ENCODE results near the gene TNK1. TPM values are rescaled to one million over a fixed set of nuclear protein-coding genes. Genes with fewer than 3 reads are reported as not detected.
"Not testable (repeated sequence)": the region's sequence is repeated elsewhere in the genome, so short reads cannot be mapped to it uniquely, and the experiment has no call there.

TNK1 gene
- total RNA-seq, 4 donors from 2014 or later: 2.4 to 9.8 (median 6.0) TPM

DNA sequence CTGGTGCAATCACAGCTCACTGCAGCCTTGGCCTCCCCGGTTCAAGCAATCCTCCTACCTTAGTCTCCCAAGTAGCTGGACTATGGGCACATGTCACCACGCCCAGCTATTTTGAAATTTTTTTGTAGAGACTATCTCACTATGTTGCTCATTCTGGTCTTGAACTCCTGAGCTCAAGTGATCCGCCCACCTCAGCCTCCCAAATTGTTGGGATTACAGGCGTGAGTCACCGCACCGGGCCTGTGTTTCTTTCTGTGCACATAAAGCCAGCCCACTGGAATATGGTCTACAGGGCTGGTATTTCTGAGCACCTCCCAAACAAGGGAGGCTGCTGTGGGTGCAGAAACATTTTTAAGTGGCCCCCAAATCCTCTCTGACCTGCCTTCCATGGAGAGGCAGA lies 17.6 kb upstream of the TNK1 start:
- TF ChIP-seq, protein P1, sequence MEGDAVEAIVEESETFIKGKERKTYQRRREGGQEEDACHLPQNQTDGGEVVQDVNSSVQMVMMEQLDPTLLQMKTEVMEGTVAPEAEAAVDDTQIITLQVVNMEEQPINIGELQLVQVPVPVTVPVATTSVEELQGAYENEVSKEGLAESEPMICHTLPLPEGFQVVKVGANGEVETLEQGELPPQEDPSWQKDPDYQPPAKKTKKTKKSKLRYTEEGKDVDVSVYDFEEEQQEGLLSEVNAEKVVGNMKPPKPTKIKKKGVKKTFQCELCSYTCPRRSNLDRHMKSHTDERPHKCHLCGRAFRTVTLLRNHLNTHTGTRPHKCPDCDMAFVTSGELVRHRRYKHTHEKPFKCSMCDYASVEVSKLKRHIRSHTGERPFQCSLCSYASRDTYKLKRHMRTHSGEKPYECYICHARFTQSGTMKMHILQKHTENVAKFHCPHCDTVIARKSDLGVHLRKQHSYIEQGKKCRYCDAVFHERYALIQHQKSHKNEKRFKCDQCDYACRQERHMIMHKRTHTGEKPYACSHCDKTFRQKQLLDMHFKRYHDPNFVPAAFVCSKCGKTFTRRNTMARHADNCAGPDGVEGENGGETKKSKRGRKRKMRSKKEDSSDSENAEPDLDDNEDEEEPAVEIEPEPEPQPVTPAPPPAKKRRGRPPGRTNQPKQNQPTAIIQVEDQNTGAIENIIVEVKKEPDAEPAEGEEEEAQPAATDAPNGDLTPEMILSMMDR (IDR thresholded peaks at IDR 0.05): no peak
- no peak for TF ChIP-seq EP300 (IDR thresholded peaks at IDR 0.05)
- no peak for TF ChIP-seq POLR2A (IDR thresholded peaks at IDR 0.05)
- WGBS, 2 donors: 86 to 90% methylated on average over 6 of the region's 6 CpGs
- Histone ChIP-seq H3K36me3 (no peaks in the 10 kb centered on the region), H3K27me3 (no peaks in the 10 kb centered on the region), H3K4me1 (no peaks in the 10 kb centered on the region), H3K27ac (no peak overlapping the region), H3K4me3 (no peak overlapping the region), H3K9me3 (no peaks in the 10 kb centered on the region)
- DNase-seq (ENCODE audit: low spot score in 2 of 2): no peak

DNA sequence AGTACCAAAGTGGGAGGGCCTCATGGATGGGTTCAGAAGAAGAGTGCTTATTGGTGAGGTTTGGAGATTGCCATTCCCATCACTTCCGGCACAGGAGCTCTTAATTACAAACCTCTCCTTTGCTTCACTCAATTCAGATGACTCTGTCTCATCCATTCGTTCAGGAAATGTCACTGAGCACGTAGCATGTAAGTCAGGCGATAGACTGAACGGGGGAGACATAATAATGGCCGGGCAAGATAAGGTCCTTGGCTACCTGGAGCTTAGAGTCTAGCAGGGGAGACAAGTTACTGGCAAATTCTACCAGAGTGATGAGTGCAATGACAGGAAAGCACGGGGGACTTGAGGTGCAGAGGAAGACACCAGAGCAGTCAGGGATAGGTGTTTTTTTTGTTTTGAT lies 14.9 kb upstream of the TNK1 start:
- not testable (repeated sequence) for H3K36me3 ChIP-seq; H3K27me3 ChIP-seq; H3K4me1 ChIP-seq; H3K4me3 ChIP-seq; H3K9me3 ChIP-seq; H3K27ac ChIP-seq; DNase-seq (ENCODE audit: low spot score in 2 of 2)
- 92 to 93% methylated on average over 6 to 7 of the region's 7 CpGs for WGBS, 2 donors

DNA sequence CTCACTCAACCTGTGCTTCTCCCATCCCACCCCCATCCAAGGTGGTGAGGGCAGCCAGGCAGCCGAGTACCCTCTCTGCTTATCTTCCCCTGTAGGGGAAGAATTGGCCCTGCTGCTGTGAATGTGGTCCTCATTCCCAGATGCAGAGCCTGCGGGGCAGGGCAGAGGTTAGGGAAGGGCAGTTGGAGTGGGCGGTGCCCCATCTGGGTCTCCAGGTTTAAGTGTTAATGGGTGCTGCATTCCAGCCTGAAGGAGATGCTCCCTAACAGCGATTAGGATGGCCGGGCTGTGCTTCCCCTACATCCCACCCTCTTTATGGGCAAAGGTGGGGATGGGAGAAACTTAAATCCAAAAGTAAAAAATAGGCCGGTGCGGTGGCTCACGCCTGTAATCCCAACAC lies 13.8 kb upstream of the TNK1 start:
- no peak overlapping the region for H3K4me3 ChIP-seq
- TF ChIP-seq EP300 (IDR thresholded peaks at IDR 0.05): no peak
- H3K36me3 ChIP-seq: no peaks in the 10 kb centered on the region
- no peaks in the 10 kb centered on the region for H3K4me1 ChIP-seq
- no peaks in the 10 kb centered on the region for H3K27me3 ChIP-seq
- no peaks in the 10 kb centered on the region for H3K9me3 ChIP-seq
- DNase-seq (ENCODE audit: low spot score in 2 of 2): no peak
- 70 to 83% methylated on average over 8 of the region's 8 CpGs for WGBS, 2 donors
- H3K27ac ChIP-seq: no peak overlapping the region

DNA sequence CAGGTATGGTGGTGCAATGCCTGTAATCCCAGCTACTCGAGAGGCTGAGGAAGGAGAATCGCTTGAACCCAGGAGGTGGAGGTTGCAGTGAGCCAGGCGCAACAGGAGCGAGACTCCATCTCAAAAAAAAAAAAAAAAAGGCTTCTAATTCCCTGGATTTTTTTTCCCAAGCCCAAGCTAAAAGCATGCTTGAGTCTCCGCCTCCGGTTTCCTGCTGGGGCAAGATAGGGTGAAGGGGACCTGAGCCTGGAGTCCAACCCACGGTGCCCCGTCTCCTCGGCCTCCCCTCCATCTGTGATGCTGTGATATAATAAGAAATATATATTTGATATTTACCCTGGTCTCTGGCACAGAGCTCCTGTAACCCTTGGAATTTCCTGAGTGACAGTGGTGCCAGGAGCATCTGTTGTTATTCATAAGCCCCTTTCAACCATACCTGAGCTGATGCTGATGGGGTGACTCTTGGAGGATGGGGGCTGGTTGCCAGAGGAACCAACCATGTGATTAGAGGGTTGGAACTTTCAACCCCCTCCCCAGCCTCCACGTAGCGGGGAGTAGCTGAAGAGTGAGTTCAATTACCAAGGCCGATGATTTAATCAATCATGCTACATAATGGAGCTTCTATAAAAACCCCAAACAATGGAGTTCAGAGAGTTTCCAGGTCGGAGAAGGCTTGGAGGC lies 12.8 kb upstream of the TNK1 start:
- Histone ChIP-seq H3K27ac (no peak overlapping the region), H3K4me3 (no peak overlapping the region), H3K4me1 (no peaks in the 10 kb centered on the region), H3K27me3 (no peaks in the 10 kb centered on the region), H3K9me3 (no peaks in the 10 kb centered on the region), H3K36me3 (no peaks in the 10 kb centered on the region)
- 61 to 65% methylated on average over 13 of the region's 13 CpGs for WGBS, 2 donors
- TF ChIP-seq, protein P1 (IDR thresholded peaks at IDR 0.05): no peak
- TF ChIP-seq EP300 (IDR thresholded peaks at IDR 0.05): no peak
- no peak for TF ChIP-seq POLR2A (IDR thresholded peaks at IDR 0.05)
- DNase-seq (ENCODE audit: low spot score in 2 of 2): no peak

DNA sequence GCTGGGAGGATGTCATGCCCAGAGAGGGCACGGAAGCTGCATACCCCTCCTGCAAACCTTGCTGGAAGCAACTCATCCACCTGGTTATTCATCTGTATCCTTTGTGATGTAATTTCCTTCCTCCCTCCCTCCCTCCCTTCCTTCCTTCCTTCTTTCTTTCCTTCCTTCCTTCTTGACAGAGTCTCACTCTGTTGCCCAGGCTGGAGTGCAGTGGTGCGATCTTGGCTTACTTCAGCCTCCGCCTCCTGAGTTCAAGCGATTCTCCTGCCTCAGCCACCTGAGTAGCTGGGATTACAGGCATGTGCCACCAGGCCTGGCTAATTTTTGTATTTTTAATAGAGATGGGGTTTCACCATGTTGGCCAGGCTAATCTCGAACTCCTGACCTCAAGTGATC lies 12.3 kb upstream of the TNK1 start:
- H3K27me3 ChIP-seq; DNase-seq (ENCODE audit: low spot score in 2 of 2); H3K27ac ChIP-seq; H3K4me3 ChIP-seq; H3K4me1 ChIP-seq; H3K36me3 ChIP-seq; H3K9me3 ChIP-seq: not testable (repeated sequence)
- 86 to 87% methylated on average over 5 of the region's 5 CpGs for WGBS, 2 donors

DNA sequence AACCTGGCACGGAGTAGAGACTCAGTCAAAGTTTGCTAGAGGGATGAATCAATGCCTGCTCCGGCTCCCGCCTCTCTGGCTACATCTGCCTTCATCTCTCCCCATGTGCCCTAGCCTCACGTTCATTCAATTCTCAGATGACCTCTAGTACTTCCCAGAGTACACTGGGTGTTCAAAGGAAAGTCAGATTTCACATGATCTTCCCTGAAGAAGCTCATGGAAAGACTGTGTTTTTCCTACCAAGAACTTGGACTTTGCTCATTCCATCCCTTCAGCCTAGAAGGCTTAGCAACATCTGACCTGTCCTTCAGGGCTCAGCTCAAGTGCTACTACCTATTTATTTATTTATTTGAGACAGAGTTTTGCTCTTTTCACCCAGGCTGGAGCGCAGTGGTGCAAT lies 11.1 kb upstream of the TNK1 start:
- TF ChIP-seq, protein P1 (IDR thresholded peaks at IDR 0.05): no peak
- H3K27ac ChIP-seq: no peak overlapping the region

DNA sequence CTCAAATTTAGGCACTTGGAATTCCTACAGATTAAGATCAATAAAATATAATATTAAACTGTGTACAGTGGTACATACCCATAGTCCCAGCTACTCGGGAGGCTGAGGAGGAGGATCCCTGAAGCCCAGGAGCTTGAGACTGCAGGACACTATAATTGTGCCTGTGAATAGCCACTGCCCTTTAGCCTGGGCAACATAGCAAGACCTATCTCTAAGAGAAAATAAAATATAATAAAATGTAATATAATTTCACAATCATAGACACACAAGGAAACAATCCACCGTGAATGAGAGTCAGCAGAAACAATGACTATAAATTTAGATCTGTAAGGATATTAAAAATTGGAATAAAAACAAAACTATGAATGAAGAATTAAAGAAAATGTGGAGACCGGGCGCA lies 10.0 kb upstream of the TNK1 start:
- H3K27me3 ChIP-seq: peaks cover 0 to 6% of the 10 kb centered on the region in 2 donors
- no peaks in the 10 kb centered on the region for H3K4me1 ChIP-seq
- H3K27ac ChIP-seq: no peak overlapping the region
- H3K36me3 ChIP-seq: no peaks in the 10 kb centered on the region
- TF ChIP-seq POLR2A (IDR thresholded peaks at IDR 0.05) (no peak), EP300 (IDR thresholded peaks at IDR 0.05) (no peak)
- TF ChIP-seq, protein P1 (IDR thresholded peaks at IDR 0.05): no peak
- no peak for DNase-seq (ENCODE audit: low spot score in 2 of 2)
- no peaks in the 10 kb centered on the region for H3K9me3 ChIP-seq
- WGBS, 2 donors: 86% methylated on average over 4 of the region's 4 CpGs
- no peak overlapping the region for H3K4me3 ChIP-seq

More for the DNA sequence above, 11.1 kb upstream of the TNK1 start:
- Histone ChIP-seq H3K4me3 (no peak overlapping the region), H3K9me3 (no peaks in the 10 kb centered on the region), H3K27me3 (no peaks in the 10 kb centered on the region), H3K4me1 (no peaks in the 10 kb centered on the region), H3K36me3 (no peaks in the 10 kb centered on the region)
- WGBS, 2 donors: 76 to 86% methylated on average over 5 of the region's 5 CpGs
- no peak for DNase-seq (ENCODE audit: low spot score in 2 of 2)
